SU-DHL-6 (cell line): ENCODE measurements around the gene PVALEF.

Source experiments
- H2AFZ ChIP-seq: fragments of 200-600 bp; sonication (generic); 2 replicates; pipeline ENCODE4 v1.6.1; 2014; ENCODE audit warnings: low read depth, mild to moderate bottlenecking, moderate library complexity, mixed read lengths, antibody characterized with exemption, low read length; ENCODE audit not compliant: severe bottlenecking
- H3F3A ChIP-seq: fragments of 200-600 bp; shearing (Covaris generic); 2 replicates; pipeline ENCODE4 v1.6.0; 2016; ENCODE audit warnings: antibody characterized with exemption, mild to moderate bottlenecking; ENCODE audit not compliant: insufficient read depth
- H3K27ac ChIP-seq: fragments of 200-600 bp; sonication (generic); 2 replicates; pipeline ENCODE4 v1.5.1; 2016; ENCODE audit warnings: low read depth, mild to moderate bottlenecking, low read length, moderate library complexity, mixed read lengths
- H3K27me3 ChIP-seq: fragments of 200-600 bp; sonication (generic), shearing (Covaris generic); 2 replicates; pipeline ENCODE4 v1.6.0; 2014; ENCODE audit warnings: mild to moderate bottlenecking, low read length
- H3K36me3 ChIP-seq: fragments of 200-600 bp; sonication (generic); 2 replicates; pipeline ENCODE4 v1.6.1; 2014; ENCODE audit warnings: mild to moderate bottlenecking, low read length, mixed read lengths
- H3K4me2 ChIP-seq: fragments of 300-600, 200-600 bp; shearing (Covaris generic), sonication (generic); 2 replicates; pipeline ENCODE4 v1.6.0; 2014; ENCODE audit warnings: low read length, low read depth, mild to moderate bottlenecking; ENCODE audit not compliant: poor library complexity, severe bottlenecking
- H3K4me3 ChIP-seq: fragments of 200-600 bp; sonication (generic); 2 replicates; pipeline ENCODE4 v1.5.1; 2014; ENCODE audit warnings: antibody characterized with exemption, low read length, mild to moderate bottlenecking, mixed read lengths; ENCODE audit not compliant: insufficient read depth, poor library complexity, severe bottlenecking
- H3K79me2 ChIP-seq: fragments of 200-600 bp; sonication (generic); 2 replicates; pipeline ENCODE4 v1.6.1; 2014; ENCODE audit warnings: mild to moderate bottlenecking, low read length, moderate library complexity; ENCODE audit not compliant: insufficient read depth
- H3K9ac ChIP-seq: fragments of 200-600 bp; sonication (generic); 2 replicates; pipeline ENCODE4 v1.7.0; 2014; ENCODE audit warnings: mild to moderate bottlenecking, low read length
- H3K9me2 ChIP-seq: fragments of 200-600 bp; sonication (generic); replicated peaks from 2 replicates; pipeline ENCODE4 v1.6.1; 2014; ENCODE audit warnings: low read length; ENCODE audit not compliant: insufficient read depth
- H3K9me3 ChIP-seq: fragments of 200-600 bp; sonication (generic); 2 replicates; pipeline ENCODE4 v1.6.1; 2014; ENCODE audit warnings: low read length, mixed read lengths; ENCODE audit not compliant: insufficient read depth
- H4K20me1 ChIP-seq: fragments of 200-600 bp; sonication (generic); 2 replicates; pipeline ENCODE4 v1.6.1; 2014; ENCODE audit warnings: low read depth, mild to moderate bottlenecking, antibody characterized with exemption, low read length, moderate library complexity, mixed read lengths
- CTCF ChIP-seq: fragments of 200-600 bp; sonication (generic); IDR thresholded peaks from one replicate; pipeline ENCODE4 v1.5.1; 2017; ENCODE audit warnings: antibody characterized with exemption, mild to moderate bottlenecking, low read length, moderate library complexity; ENCODE audit not compliant: insufficient read depth, poor library complexity, severe bottlenecking
- EZH2phosphoT487 ChIP-seq: fragments of 200-600 bp; sonication (generic), shearing (Covaris generic); conservative IDR thresholded peaks from 2 replicates; pipeline ENCODE4 v1.6.1; 2018; ENCODE audit warnings: mild to moderate bottlenecking, antibody characterized with exemption, low read length, moderate library complexity, mixed read lengths

PVALEF gene

GRCh38 chr17:81182596-81182995, 17.3 kb downstream of the PVALEF start:
- no peak for TF ChIP-seq EZH2phosphoT487
- no peaks in the 10 kb centered on the region for H4K20me1 ChIP-seq
- no peaks in the 10 kb centered on the region for H3K27me3 ChIP-seq

GRCh38 chr17:81183316-81183715, 18.0 kb downstream of the PVALEF start:
- Histone ChIP-seq H3K36me3 (no peaks in the 10 kb centered on the region), H3K27me3 (no peaks in the 10 kb centered on the region), H3K9me2 (no peaks in the 10 kb centered on the region), H2AFZ (no peak overlapping the region), H3K79me2 (no peaks in the 10 kb centered on the region), H3K4me2 (no peak overlapping the region), H4K20me1 (no peaks in the 10 kb centered on the region), H3K27ac (no peak overlapping the region), H3K4me3 (no peak overlapping the region), H3F3A (no peaks in the 10 kb centered on the region), H3K9ac (no peak overlapping the region), H3K9me3 (no peaks in the 10 kb centered on the region)
- TF ChIP-seq CTCF (no peak), EZH2phosphoT487 (no peak)

More at GRCh38 chr17:81182596-81182995, 17.3 kb downstream of the PVALEF start:
- no peak overlapping the region for H2AFZ ChIP-seq
- H3F3A ChIP-seq, result no peaks in the 10 kb centered on the region
- no peaks in the 10 kb centered on the region for H3K9me3 ChIP-seq
- H3K27ac ChIP-seq, result no peak overlapping the region
- no peak overlapping the region for H3K4me3 ChIP-seq
- no peak overlapping the region for H3K4me2 ChIP-seq
- no peaks in the 10 kb centered on the region for H3K36me3 ChIP-seq
- H3K9me2 ChIP-seq, result no peaks in the 10 kb centered on the region
- H3K79me2 ChIP-seq, result no peaks in the 10 kb centered on the region
- H3K9ac ChIP-seq, result no peak overlapping the region

GRCh38 chr17:81183807-81184206, 18.5 kb downstream of the PVALEF start:
- Histone ChIP-seq H3K4me2 (no peak overlapping the region), H2AFZ (no peak overlapping the region), H3F3A (no peaks in the 10 kb centered on the region), H3K9me3 (no peaks in the 10 kb centered on the region), H3K9me2 (no peaks in the 10 kb centered on the region), H3K9ac (no peak overlapping the region), H4K20me1 (no peaks in the 10 kb centered on the region), H3K79me2 (no peaks in the 10 kb centered on the region), H3K36me3 (no peaks in the 10 kb centered on the region), H3K4me3 (no peak overlapping the region), H3K27ac (no peak overlapping the region), H3K27me3 (no peaks in the 10 kb centered on the region)
- TF ChIP-seq EZH2phosphoT487 (no peak), CTCF (no peak)

GRCh38 chr17:81184555-81184954, 19.2 kb downstream of the PVALEF start:
- Histone ChIP-seq H3K4me2 (no peak overlapping the region), H3F3A (no peaks in the 10 kb centered on the region), H3K9ac (no peak overlapping the region), H4K20me1 (no peaks in the 10 kb centered on the region), H3K9me3 (no peaks in the 10 kb centered on the region), H3K79me2 (no peaks in the 10 kb centered on the region), H3K27me3 (no peaks in the 10 kb centered on the region), H3K9me2 (no peaks in the 10 kb centered on the region), H3K36me3 (no peaks in the 10 kb centered on the region), H2AFZ (no peak overlapping the region), H3K27ac (no peak overlapping the region), H3K4me3 (no peak overlapping the region)
- TF ChIP-seq EZH2phosphoT487 (no peak), CTCF (no peak)
